ENCODE data around the gene CCDC14.
"Not testable (repeated sequence)": the region's sequence is repeated elsewhere in the genome, so short reads cannot be mapped to it uniquely, and the experiment has no call there.

Gene CCDC14

GRCh38 chr3:123967260-123967659 is 6.2 kb upstream of the CCDC14 start:
- not testable (repeated sequence) for DNase-seq (ENCODE audit: low read depth in 3 of 3)

- DNase-seq (ENCODE audit: low read depth in 3 of 3), result not testable (repeated sequence)
Observed at GRCh38 chr3:123966799-123967198, 5.8 kb upstream of the CCDC14 start.

- not testable (repeated sequence) for DNase-seq (ENCODE audit: low read depth in 3 of 3)
Observed at GRCh38 chr3:123964793-123965192, 3.8 kb upstream of the CCDC14 start.

DNA sequence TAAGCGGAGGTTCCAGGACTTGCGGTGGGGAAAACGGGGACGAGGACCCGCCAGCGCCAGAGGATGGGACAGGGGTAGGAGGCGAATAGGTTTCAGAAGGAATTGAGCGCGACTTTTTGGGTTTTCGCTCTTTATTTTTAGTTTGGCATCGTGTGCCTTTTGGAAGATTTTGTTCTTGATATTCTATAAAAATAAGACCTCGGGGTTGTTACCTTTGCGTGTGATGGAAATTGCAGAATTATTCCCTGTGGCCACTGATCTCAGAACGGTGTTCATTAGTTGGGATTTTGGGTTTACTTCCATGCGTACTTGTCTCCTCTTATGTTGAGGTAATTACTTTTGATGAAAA is 453 bp upstream of the CCDC14 start:
- no peak for DNase-seq (ENCODE audit: low read depth in 3 of 3)

DNA sequence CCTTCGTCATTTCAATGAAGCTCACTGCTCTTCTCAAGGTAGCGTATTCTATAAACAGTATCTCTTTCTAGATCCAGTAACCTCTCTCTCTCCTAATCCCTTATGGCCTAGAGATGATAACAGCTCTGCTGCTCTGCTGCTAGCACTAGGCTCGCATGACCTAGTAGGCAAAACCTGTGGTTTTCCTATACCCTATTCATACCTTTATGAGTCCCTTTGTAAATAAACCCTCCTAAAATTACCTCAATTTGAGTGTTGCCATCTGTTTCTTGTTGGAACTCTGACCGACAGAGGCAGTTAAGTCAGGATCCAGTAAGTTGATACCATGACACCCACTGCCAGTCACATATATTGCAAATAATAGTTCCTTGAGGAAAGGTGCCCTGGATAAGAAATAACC is 7.3 kb downstream of the CCDC14 start:
- no peak for DNase-seq (ENCODE audit: low read depth in 3 of 3)

DNA sequence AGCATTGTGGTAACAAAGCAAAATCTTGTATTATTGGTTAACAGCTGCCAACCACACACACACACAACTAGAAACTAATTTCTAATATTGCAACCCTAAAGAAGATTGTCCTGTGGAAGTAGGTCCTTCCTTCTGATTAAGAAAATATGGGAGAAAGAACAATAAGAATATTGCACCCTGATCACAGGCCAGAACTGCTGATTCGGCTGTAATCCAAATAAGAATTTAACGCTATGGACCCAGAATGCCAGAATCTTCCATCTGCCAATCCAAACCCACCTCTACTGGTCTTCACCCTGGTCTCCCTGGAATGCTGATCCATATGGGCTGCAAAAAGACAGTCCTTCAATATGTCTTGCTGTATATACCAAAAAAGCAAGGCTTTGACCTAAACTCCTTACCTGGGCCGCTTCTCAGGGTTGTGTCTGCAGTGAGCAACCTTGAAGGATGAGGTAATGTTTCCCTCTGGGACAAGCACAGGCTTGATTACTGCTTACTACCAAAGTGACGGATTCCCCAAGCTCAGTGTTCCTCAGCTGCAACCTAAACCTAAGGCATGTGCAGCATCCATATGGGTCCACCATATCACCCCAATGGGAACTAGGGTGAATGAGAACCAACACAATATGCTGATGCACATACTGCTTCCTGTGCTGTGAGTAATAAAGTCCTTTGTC is 8.0 kb downstream of the CCDC14 start:
- no peak for DNase-seq (ENCODE audit: low read depth in 3 of 3)

DNA sequence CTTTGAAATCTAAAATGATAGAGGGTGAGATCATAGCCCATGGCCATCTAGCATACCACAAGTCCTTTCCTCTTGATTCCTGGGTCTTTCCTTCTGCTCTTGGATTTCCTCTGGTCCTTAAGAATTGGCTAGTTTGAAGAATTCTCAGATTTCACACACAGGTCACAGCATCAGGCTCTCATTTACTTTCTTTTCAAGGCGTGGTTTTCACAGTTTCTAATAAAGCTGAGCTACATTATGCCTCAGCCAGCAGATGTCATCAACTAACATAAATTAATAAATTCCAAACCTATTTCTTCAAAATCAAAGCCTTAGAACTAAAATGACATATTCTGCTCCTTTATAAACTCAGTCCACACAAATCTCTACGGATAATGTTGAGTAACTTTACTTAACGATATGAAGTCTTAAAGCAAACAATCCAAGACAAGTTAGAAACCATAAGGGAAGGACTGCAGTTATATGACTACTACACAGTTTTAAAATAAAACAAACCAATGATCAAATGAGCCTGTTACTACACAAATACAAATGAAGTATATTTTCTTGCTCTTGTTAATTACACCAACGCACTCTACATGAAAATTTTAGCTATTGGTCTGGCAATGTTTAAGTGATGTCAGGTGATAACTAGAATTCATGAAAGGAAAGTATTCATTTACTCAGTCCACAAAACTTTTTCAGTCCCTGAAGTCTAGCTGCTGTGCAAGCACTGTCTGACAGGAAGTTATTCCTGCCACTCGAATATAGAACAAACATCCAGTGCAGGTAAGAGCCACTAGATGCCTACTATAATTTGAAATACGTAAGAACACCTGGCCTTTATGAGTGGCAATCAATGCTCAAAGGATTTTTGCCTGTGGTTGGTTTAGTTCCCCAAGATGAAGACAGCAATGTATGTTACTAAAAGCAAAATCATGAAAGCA is 9.2 kb downstream of the CCDC14 start:
- no peak for DNase-seq (ENCODE audit: low read depth in 3 of 3)

DNA sequence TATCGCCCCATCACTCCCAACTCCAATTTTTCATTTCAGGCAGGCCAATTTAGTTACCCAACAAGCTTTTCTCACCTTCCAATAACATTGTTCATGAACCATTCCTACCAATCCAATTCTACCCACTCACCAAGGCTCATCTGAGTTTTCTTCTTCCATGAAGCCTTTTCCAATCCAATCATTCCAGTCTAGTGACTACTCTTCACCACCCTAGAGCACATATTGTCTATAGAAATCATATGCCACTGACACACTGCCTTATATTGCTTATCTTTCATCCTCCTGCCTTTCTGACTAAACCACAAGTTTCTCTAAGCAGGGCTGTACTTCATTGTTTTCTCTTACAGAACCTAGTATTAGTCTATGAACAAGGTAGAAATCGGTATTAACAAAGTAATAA is 11.4 kb downstream of the CCDC14 start:
- no peak for DNase-seq (ENCODE audit: low read depth in 3 of 3)

- no peak for DNase-seq (ENCODE audit: low read depth in 3 of 3)
Observed at GRCh38 chr3:123948449-123948848, 12.6 kb downstream of the CCDC14 start.

- DNase-seq (ENCODE audit: low read depth in 3 of 3), result no peak
Observed at GRCh38 chr3:123947482-123947881, 13.5 kb downstream of the CCDC14 start.

DNA sequence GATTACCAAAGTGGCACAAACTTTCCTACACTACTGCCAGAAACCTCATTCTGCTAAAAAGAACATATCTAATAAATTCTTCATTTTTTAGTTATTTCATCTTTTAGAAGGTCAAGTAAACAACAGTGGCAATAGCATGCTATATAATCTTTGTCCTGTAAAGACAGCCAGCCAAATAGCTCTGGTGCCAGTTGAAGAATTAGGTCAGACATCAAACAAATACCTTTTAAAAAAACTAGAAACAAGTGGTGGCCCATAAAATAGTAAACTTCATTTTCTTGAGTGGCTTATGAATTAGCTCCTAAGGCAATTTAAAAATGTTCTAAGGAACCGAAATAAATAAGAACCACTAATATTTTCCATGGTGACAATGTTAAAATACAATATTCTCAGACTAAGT is 19.5 kb downstream of the CCDC14 start:
- no peak for DNase-seq (ENCODE audit: low read depth in 3 of 3)

DNA sequence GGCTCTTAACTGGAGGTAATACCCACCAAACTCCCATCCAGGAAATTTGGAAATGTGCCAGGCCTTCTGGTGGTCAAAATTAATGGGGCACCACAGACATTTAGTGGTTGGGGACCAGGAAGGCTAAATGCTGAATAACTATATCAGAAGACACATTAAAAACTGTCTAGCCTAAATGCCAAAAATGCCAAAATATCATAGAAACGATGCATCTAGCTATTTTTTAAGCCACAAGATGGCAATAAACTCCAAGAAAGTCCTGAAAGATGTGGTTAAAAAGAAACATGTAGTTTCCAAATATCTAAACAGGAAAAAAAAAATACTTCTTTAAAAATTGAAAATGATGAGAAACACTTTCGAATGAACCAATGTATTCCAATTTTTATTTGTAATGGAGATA is 19.9 kb downstream of the CCDC14 start:
- DNase-seq (ENCODE audit: low read depth in 3 of 3), result no peak

DNA sequence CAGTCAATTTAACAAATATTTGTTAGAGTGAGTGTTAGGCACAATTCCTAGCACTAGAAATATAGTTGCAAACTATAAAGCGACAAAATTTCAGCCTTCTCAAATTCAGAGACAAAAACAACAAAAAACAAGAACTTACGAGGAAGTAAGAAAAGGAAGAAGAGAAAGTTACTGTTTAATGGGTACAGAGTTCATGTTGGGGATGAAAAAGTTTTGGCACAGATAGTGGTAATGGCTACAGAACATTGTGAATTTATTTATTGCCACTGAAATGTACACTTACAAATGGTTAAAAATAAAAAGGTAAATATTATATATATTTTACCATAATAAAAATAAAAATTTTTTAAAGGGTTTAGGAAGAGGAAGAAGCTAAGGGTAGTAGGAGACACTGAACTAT is 21.3 kb downstream of the CCDC14 start:
- no peak for DNase-seq (ENCODE audit: low read depth in 3 of 3)

GRCh38 chr3:123936400-123936799 is 24.6 kb downstream of the CCDC14 start:
- DNase-seq (ENCODE audit: low read depth in 3 of 3), result no peak

- DNase-seq (ENCODE audit: low read depth in 3 of 3), result no peak
Observed at GRCh38 chr3:123935830-123936229, 25.2 kb downstream of the CCDC14 start.

GRCh38 chr3:123934250-123934649 is 26.8 kb downstream of the CCDC14 start:
- no peak for DNase-seq (ENCODE audit: low read depth in 3 of 3)

DNA sequence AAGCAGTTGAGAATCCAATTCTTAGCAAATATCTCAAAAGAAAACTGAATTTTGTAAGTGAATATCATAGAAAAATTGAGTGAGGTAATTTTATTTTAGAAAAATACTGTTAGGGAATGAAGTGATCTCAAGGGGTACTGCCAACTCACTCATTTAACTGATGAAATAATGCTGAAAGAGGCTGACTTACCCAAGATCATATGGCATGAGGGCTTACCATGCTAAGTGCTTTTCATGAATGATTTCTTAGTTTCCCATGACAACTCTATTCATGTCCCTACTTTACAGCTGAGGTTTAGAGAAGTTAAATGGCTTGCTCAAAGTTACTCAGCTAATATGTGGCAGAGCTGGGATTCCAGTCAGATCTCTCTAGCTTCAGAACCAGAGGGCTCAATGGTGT is 30.6 kb downstream of the CCDC14 start:
- no peak for DNase-seq (ENCODE audit: low read depth in 3 of 3)

DNA sequence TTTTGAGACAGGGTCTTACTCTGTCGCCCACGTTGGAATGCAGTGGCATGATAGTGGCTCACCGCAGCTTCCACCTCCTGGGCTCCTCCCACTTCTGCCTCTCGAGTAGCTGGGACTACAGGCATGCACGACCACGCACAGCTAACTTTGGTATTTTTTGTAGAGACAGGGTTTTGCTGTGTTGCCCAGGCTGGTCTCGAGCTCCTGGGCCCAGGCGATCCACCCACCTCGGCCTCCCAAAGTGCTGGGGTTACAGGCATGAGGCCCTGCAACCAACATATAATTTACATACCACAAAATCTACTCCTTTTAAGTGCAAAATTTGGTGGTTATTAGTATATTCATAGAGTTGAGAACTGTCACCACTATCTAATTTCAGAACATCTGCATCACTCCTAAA is 31.7 kb downstream of the CCDC14 start:
- DNase-seq (ENCODE audit: low read depth in 3 of 3), result no peak

GRCh38 chr3:123926396-123926795 is 34.6 kb downstream of the CCDC14 start:
- no peak for DNase-seq (ENCODE audit: low read depth in 3 of 3)

GRCh38 chr3:123920868-123921267 is 40.2 kb downstream of the CCDC14 start:
- DNase-seq (ENCODE audit: low read depth in 3 of 3), result no peak

GRCh38 chr3:123920383-123920782 is 40.6 kb downstream of the CCDC14 start:
- no peak for DNase-seq (ENCODE audit: low read depth in 3 of 3)

DNA sequence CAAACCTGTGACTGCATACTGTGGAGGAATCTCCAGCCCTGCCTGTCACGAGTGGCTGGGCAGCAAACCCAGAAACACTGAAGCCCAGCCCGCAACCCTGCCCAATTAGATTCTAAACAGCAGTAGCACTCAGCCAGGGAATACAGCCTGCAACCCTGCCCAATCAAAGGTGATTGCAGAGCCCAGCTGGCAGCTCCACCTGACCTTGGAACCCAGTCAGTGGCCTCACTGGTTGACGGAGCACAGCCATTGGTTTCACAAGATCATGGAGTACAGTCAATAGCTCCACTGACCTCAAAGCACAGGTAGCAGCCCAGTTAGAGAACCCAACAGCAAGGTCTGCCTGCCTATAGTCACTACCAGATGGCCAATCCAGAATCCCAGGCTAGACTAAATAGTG is 41.7 kb downstream of the CCDC14 start:
- no peak for DNase-seq (ENCODE audit: low read depth in 3 of 3)

DNA sequence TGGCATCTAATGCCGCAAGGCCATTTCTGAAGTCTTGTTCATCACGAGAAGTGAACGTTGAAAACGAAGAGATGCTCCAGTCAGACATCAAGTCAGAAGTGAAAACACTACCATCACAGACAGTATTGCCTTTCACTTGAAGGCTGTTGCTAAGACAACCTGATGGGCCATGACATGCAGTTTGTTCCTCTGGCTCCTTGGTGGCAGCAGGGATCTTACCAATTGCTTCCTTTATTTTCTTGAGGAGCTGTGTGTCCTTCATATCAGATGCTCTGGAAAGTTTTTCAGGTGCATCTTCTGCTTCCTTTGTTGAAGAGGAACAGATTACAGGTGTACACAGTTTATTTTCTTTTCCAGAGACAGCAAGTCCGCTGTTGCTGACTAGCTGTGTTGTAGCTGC is 46.2 kb downstream of the CCDC14 start:
- no peak for DNase-seq (ENCODE audit: low read depth in 3 of 3)
